SH-SY5Y (cell line): ENCODE measurements around the gene TMEM30A.

ENCODE experiments used
- GATA2 ChIP-seq: IDR thresholded peaks from 2 replicates; pipeline ENCODE4 v1.6.1; 2011; ENCODE audit warnings: mild to moderate bottlenecking, low read depth, low read length
- GATA3 ChIP-seq: IDR thresholded peaks from 2 replicates; pipeline ENCODE4 v1.6.1; 2011; ENCODE audit warnings: low read depth, mild to moderate bottlenecking, low read length, moderate library complexity

GRCh38 chr6:75268121-75268987 lies 16.2 kb downstream of the TMEM30A start:
- no peak for TF ChIP-seq GATA2
- no peak for TF ChIP-seq GATA3
